Upper lobe of left lung (tissue), 6 donors: ENCODE results near the gene KAZN. TPM values are rescaled to one million over a fixed set of nuclear protein-coding genes. Genes with fewer than 3 reads are reported as not detected.
A peak's percentile ranks its signal among the peaks of the same experiment; 100 is the strongest.

Source experiments
- ATAC-seq, 2 donors: fragments of 200-7000 bp; cut with Tn5 transposase; one replicate each; pipeline ENCODE4 v1.9.1; 2022; ENCODE audit warnings: mild to moderate bottlenecking in 2 of 2, moderate library complexity in 2 of 2; ENCODE audit not compliant: low FRiP score in 2 of 2
- DNase-seq, 2 donors: peaks; one replicate each; pipeline ENCODE4 v3.0.0-alpha.2; 2019 to 2020
- H3K27ac ChIP-seq, 4 donors: fragments of 200-600 bp; sonication (generic); one replicate each; pipeline ENCODE4 v1.5.1; 2016 to 2019
- H3K27me3 ChIP-seq, 4 donors: fragments of 200-600 bp; sonication (generic); one replicate each; pipeline ENCODE4 v1.5.1; 2017 to 2019
- H3K36me3 ChIP-seq, 4 donors: fragments of 200-600 bp; sonication (generic); one replicate each; pipeline ENCODE4 v1.5.1; 2016 to 2019
- H3K4me1 ChIP-seq, 4 donors: fragments of 200-600 bp; sonication (generic); one replicate each; pipeline ENCODE4 v1.5.1; 2018 to 2019
- H3K4me3 ChIP-seq, 4 donors: fragments of 200-600 bp; sonication (generic); one replicate each; pipeline ENCODE4 v1.5.1; 2017 to 2019; ENCODE audit warnings: mild to moderate bottlenecking in 2 of 4, moderate library complexity in 1 of 4
- H3K9me3 ChIP-seq, 4 donors: fragments of 200-600 bp; sonication (generic); one replicate each; pipeline ENCODE4 v1.5.1; 2018 to 2019
- EP300 ChIP-seq, 4 donors: sonication (generic); formaldehyde crosslinking; IDR thresholded peaks; one replicate each; pipeline ENCODE4 v1.5.1; 2017; ENCODE audit warnings: antibody characterized with exemption in 4 of 4, control low read depth in 2 of 4
- POLR2A ChIP-seq, 4 donors: fragments of 450-650 bp; IDR thresholded peaks; one replicate each; pipeline ENCODE4 v1.5.1; 2016 to 2017; ENCODE audit warnings: antibody characterized with exemption in 4 of 4, mild to moderate bottlenecking in 2 of 4
- POLR2AphosphoS5 ChIP-seq, 2 donors: sonication (generic); formaldehyde crosslinking; IDR thresholded peaks; one replicate each; pipeline ENCODE4 v1.5.1; 2017; ENCODE audit warnings: antibody characterized with exemption in 2 of 2
- WGBS, 2 donors: methylation state at CpG; one replicate each; pipeline ENCODE4 v1.1.5; 2017 to 2018; 5-methylcytosine and 5-hydroxymethylcytosine counted together
- total RNA-seq, 6 donors: library from RNA; depleted of rRNA in 4 of 6; stranded (reverse); fragments of >200 nt in 4 of 6; gene quantifications; one replicate each; pipeline versions ENCODE4 v1.1.0 to v1.2.1, GENCODE V29; 2016 to 2021
- TF ChIP-seq, protein P1 (sequence below), 6 experiments: fragments of 450-650 bp in 4 of 6; fragments of 200-600 bp in 2 of 6; sonication (generic) in 2 of 6; IDR thresholded peaks; one replicate each; pipeline ENCODE4 v1.5.1; 2016 to 2019; ENCODE audit warnings: antibody characterized with exemption in 6 of 6
- donor health status: DM: no; HTN: no; CAD: no; lungs with moderate emphysema.
- donor health status: DM: no; HTN: yes; CAD: no; lungs with severe emphysema.

The KAZN gene
- total RNA-seq, 6 donors from 2014 or later, result 11.5 to 30.0 (median 17.6) TPM

DNA sequence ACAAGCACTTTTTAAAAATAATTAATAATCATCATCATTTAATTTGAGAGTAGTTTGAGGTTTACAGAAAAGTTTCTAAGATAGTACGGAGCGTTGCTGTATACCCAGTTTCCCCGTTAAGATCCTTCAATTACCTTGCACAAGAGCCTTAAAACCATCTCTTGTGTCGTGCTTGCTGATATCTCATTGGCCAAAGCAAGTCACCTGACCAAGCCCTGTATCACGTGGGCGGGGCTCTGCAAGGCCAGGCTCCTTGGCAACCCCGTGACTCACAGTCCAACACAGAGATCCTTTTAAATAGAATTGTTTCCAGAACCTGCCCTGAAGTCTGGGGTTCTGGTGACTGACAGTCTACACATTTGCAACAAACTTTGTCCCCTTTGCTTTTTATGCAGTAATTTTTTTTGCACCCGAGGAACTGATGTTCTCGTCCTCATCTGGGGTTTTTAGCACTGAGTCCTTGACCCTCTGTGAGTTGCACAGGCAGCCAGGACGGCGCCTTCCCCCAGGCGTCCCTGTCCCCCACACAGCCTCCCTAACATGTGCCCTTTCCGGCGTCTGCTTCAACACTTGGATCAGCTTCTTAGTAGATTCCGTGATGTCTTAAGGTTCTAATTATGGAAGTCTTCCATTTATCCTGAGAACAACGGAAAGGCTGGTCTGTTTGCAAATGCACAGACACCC, 371.8 kb downstream of the KAZN start:
- Histone ChIP-seq H3K4me3 (no peak overlapping the region), H3K4me1 (peaks cover 10 to 16% (median 12%) of the 10 kb centered on the region in 4 donors), H3K27me3 (no peaks in the 10 kb centered on the region), H3K27ac (peak overlapping the region in 2 of 4 donors; percentile 33 to 59), H3K36me3 (no peaks in the 10 kb centered on the region), H3K9me3 (peaks cover 0 to 6% (median 0%) of the 10 kb centered on the region in 4 donors)
- TF ChIP-seq EP300 (IDR thresholded peaks at IDR 0.05) (no peak), POLR2A (IDR thresholded peaks at IDR 0.05) (no peak), POLR2AphosphoS5 (IDR thresholded peaks at IDR 0.05) (no peak)
- TF ChIP-seq, protein P1, sequence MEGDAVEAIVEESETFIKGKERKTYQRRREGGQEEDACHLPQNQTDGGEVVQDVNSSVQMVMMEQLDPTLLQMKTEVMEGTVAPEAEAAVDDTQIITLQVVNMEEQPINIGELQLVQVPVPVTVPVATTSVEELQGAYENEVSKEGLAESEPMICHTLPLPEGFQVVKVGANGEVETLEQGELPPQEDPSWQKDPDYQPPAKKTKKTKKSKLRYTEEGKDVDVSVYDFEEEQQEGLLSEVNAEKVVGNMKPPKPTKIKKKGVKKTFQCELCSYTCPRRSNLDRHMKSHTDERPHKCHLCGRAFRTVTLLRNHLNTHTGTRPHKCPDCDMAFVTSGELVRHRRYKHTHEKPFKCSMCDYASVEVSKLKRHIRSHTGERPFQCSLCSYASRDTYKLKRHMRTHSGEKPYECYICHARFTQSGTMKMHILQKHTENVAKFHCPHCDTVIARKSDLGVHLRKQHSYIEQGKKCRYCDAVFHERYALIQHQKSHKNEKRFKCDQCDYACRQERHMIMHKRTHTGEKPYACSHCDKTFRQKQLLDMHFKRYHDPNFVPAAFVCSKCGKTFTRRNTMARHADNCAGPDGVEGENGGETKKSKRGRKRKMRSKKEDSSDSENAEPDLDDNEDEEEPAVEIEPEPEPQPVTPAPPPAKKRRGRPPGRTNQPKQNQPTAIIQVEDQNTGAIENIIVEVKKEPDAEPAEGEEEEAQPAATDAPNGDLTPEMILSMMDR (IDR thresholded peaks at IDR 0.05), result no peak
- 75 to 83% methylated on average over 15 to 16 of the region's 16 CpGs for WGBS, 2 donors
- peak in 1 of 2 donors; percentile 39 for ATAC-seq
- peak in 1 of 2 donors; percentile 36 for DNase-seq

DNA sequence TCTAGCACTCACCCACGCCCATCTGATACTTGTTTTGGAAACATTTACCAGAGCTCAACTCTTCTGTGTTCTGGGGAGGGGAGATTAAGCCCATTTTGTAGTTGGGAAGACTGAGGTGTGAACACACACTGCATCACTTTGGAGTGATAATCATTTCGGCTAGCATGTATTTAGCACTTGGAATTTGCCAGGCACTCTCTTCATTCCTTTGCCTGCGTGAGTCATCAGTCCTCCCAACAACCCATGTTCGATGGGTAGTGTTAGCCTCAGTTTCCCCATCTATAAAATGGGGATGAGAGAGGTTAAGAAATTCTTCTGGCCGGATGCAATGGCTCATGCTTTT, 372.3 kb downstream of the KAZN start:
- H3K27me3 ChIP-seq, result no peaks in the 10 kb centered on the region
- H3K9me3 ChIP-seq, result peaks cover 0 to 6% (median 0%) of the 10 kb centered on the region in 4 donors
- no peak overlapping the region for H3K4me3 ChIP-seq
- TF ChIP-seq EP300 (IDR thresholded peaks at IDR 0.05), result no peak
- no peak for TF ChIP-seq POLR2AphosphoS5 (IDR thresholded peaks at IDR 0.05)
- DNase-seq (no peak), ATAC-seq (no peak)
- peaks cover 10 to 16% (median 12%) of the 10 kb centered on the region in 4 donors for H3K4me1 ChIP-seq
- WGBS, 2 donors, result 86 to 89% methylated on average over 5 of the region's 5 CpGs
- H3K27ac ChIP-seq, result peak overlapping the region in 1 of 4 donors; percentile 33
- H3K36me3 ChIP-seq, result no peaks in the 10 kb centered on the region

DNA sequence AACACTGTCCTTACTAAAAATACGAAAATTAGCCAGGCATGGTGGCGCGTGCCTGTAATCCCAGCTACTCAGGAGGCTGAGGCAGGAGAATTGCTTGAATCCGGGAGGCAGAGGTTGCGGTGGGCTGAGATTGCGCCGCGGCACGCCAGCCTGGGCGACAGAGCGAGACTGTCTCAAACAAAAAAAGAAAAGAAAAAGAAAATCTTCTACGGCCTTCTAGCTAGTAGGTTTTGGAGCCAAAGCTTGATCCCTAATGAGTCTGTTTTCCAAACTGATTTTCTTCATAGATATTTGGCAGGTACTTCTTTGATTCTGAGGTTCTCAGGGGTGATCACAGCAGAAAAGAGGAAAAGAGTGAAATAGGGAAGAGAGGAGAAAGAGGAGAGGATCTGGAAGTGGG, 372.7 kb downstream of the KAZN start:
- Histone ChIP-seq H3K4me1 (peaks cover 10 to 16% (median 12%) of the 10 kb centered on the region in 4 donors), H3K27me3 (no peaks in the 10 kb centered on the region), H3K4me3 (no peak overlapping the region), H3K36me3 (no peaks in the 10 kb centered on the region), H3K27ac (no peak overlapping the region), H3K9me3 (peaks cover 0 to 6% (median 0%) of the 10 kb centered on the region in 4 donors)
- 88 to 90% methylated on average over 12 of the region's 12 CpGs for WGBS, 2 donors
- TF ChIP-seq EP300 (IDR thresholded peaks at IDR 0.05), result no peak
- no peak for TF ChIP-seq POLR2A (IDR thresholded peaks at IDR 0.05)
- no peak for TF ChIP-seq POLR2AphosphoS5 (IDR thresholded peaks at IDR 0.05)
- TF ChIP-seq, protein P1 (IDR thresholded peaks at IDR 0.05), result no peak
- DNase-seq (no peak), ATAC-seq (no peak)

DNA sequence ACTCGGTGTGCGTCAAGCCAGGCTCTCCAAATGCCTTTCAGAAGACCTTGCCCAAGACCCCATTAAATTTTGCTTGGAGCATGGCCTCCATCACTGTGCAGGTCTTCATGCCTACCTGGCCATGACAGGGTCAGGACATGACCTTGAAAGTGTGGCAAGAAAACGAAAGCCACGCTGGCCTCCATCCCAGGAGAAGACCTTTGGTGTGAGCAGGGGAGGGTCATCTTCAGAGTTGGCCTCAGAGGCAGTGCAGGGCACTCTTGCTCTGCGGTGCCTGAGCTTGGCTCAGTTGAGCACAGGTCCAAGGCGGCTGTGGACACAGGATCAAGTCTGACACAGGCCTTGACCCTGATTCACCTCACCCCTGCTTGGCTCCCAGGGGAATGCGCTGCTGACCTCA, 373.6 kb downstream of the KAZN start:
- WGBS, 2 donors, result 66 to 72% methylated on average over 6 to 7 of the region's 7 CpGs

DNA sequence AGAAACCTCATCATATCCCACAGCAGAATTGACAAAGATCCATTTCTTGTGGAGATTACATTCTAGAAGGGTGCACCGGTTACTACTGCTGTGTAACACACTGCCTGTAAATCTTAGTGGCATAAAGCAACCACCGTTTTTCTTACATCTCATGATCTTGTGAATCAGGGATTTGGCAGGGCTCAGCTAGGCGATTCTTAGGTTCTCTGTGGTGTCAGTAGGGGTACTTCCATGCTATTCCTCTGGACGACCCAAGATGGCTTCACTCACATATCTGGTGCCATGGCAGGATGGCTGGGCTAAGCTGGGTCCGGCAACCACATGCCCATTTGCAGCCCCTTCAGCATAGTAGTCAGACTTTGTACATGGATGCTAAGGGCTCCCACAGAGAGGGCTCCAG, 375.3 kb downstream of the KAZN start:
- no peaks in the 10 kb centered on the region for H3K36me3 ChIP-seq
- peaks cover 3 to 12% (median 7%) of the 10 kb centered on the region in 4 donors for H3K4me1 ChIP-seq
- H3K27ac ChIP-seq, result no peak overlapping the region
- TF ChIP-seq POLR2AphosphoS5 (IDR thresholded peaks at IDR 0.05), result no peak
- no peak for TF ChIP-seq POLR2A (IDR thresholded peaks at IDR 0.05)
- TF ChIP-seq, protein P1 (IDR thresholded peaks at IDR 0.05), result no peak
- no peak for TF ChIP-seq EP300 (IDR thresholded peaks at IDR 0.05)
- no peak overlapping the region for H3K4me3 ChIP-seq
- no peak for ATAC-seq
- 82 to 88% methylated on average over 5 of the region's 5 CpGs for WGBS, 2 donors
- no peaks in the 10 kb centered on the region for H3K27me3 ChIP-seq
- H3K9me3 ChIP-seq, result peaks cover 0 to 6% (median 0%) of the 10 kb centered on the region in 4 donors
- DNase-seq, result no peak

More for the DNA sequence above, 373.6 kb downstream of the KAZN start:
- Histone ChIP-seq H3K4me3 (peak overlapping the region in 1 of 4 donors; percentile 8), H3K27me3 (no peaks in the 10 kb centered on the region), H3K27ac (no peak overlapping the region), H3K36me3 (no peaks in the 10 kb centered on the region), H3K9me3 (peaks cover 0 to 6% (median 0%) of the 10 kb centered on the region in 4 donors), H3K4me1 (peaks cover 10 to 16% (median 12%) of the 10 kb centered on the region in 4 donors)
- DNase-seq, result no peak
- no peak for ATAC-seq
- TF ChIP-seq POLR2AphosphoS5 (IDR thresholded peaks at IDR 0.05), result no peak
- TF ChIP-seq EP300 (IDR thresholded peaks at IDR 0.05), result no peak
- TF ChIP-seq, protein P1 (IDR thresholded peaks at IDR 0.05), result no peak
- TF ChIP-seq POLR2A (IDR thresholded peaks at IDR 0.05), result no peak
